Ovary (tissue), 3 donors: ENCODE measurements around the gene PTDSS2.

Source experiments
- EP300 ChIP-seq: sonication (generic); formaldehyde crosslinking; IDR thresholded peaks from one replicate; pipeline ENCODE4 v1.6.1; 2017; ENCODE audit warnings: antibody characterized with exemption
- TF ChIP-seq, protein P1 (sequence below), 3 donors: fragments of 450-650 bp in 2 of 3; fragments of 200-600 bp in 1 of 3; IDR thresholded peaks; one replicate each; pipeline versions ENCODE4 v1.5.1 to v1.8.0; 2016 to 2022; ENCODE audit warnings: antibody characterized with exemption in 3 of 3, mild to moderate bottlenecking in 1 of 3
- donor health status: DM: no; HTN: no; CAD: no.

DNA sequence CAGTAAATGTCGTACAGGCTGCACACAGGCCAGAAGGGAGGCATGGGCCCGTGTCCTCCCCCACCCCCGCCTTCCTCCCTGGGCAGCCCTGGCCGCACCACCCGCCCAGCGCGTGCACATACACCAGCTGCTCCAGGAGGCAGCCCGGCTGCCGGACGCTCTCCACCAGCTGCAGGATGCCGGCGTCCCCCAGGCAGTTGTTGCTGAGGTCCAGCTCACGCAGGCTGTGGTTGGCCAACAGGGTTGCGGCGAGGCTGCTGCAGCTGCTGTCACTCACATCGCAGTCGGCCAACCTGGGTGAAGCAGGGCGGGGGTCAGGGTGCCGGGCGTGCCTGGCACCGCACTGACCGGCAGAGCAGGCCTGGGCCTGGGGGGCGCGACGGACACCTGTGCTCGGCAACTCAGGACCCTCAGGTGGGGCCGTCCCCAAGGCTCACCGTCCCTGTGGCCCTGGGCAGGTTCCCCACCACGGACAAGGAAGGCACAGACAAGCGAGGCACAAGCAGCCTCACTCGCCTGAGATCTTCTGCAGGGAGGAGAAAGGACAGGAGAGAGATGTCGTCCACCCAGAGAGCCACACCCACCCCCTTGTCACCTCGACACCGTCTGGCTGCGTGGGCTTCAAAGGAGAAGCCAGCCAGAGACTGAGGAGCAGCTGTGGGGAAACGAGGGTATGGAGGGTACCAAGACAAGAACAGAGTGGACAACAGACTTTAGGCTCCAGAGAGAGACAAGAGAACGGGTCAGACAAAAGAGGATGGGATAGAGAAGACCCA is 44.9 kb downstream of the PTDSS2 start:
- TF ChIP-seq, protein P1, sequence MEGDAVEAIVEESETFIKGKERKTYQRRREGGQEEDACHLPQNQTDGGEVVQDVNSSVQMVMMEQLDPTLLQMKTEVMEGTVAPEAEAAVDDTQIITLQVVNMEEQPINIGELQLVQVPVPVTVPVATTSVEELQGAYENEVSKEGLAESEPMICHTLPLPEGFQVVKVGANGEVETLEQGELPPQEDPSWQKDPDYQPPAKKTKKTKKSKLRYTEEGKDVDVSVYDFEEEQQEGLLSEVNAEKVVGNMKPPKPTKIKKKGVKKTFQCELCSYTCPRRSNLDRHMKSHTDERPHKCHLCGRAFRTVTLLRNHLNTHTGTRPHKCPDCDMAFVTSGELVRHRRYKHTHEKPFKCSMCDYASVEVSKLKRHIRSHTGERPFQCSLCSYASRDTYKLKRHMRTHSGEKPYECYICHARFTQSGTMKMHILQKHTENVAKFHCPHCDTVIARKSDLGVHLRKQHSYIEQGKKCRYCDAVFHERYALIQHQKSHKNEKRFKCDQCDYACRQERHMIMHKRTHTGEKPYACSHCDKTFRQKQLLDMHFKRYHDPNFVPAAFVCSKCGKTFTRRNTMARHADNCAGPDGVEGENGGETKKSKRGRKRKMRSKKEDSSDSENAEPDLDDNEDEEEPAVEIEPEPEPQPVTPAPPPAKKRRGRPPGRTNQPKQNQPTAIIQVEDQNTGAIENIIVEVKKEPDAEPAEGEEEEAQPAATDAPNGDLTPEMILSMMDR (IDR thresholded peaks at IDR 0.05), result no peak
- TF ChIP-seq EP300, result no peak
